KMS-11 (cell line): ENCODE results near the gene TMEM217.

Source experiments
- H2AFZ ChIP-seq: fragments of 200-600 bp; sonication (generic); 2 replicates; pipeline ENCODE4 v1.6.1; 2016; ENCODE audit warnings: antibody characterized with exemption, mixed run types, low read depth
- H3K27ac ChIP-seq: fragments of 200-600 bp; sonication (generic); 2 replicates; pipeline ENCODE4 v1.6.1; 2016; ENCODE audit warnings: mild to moderate bottlenecking, mixed run types
- H3K27me3 ChIP-seq: fragments of 200-600 bp; sonication (generic); 2 replicates; pipeline ENCODE4 v1.6.1; 2017; ENCODE audit warnings: mild to moderate bottlenecking, low read depth, mixed run types, moderate library complexity; ENCODE audit not compliant: insufficient read depth
- H3K36me3 ChIP-seq: fragments of 200-600 bp; sonication (generic); 2 replicates; pipeline ENCODE4 v1.6.1; 2017; ENCODE audit warnings: mild to moderate bottlenecking, mixed run types; ENCODE audit not compliant: insufficient read depth
- H3K4me1 ChIP-seq: fragments of 200-600 bp; sonication (generic); 2 replicates; pipeline ENCODE4 v1.6.1; 2016; ENCODE audit warnings: mild to moderate bottlenecking, low read depth, mixed run types; ENCODE audit not compliant: poor library complexity, severe bottlenecking
- H3K4me2 ChIP-seq: fragments of 200-600 bp; sonication (generic); 2 replicates; pipeline ENCODE4 v1.7.0; 2016; ENCODE audit warnings: mild to moderate bottlenecking, mixed run types
- H3K4me3 ChIP-seq: fragments of 200-600 bp; sonication (generic); IDR thresholded peaks from 2 replicates; pipeline ENCODE4 v1.6.1; 2017; ENCODE audit warnings: low read depth, low read length, mixed read lengths; ENCODE audit not compliant: insufficient read depth
- H3K79me2 ChIP-seq: fragments of 200-600 bp; sonication (generic); 2 replicates; pipeline ENCODE4 v1.6.1; 2016; ENCODE audit warnings: low read depth, mixed run types; ENCODE audit not compliant: insufficient read depth
- H3K9ac ChIP-seq: fragments of 200-600 bp; sonication (generic); 2 replicates; pipeline ENCODE4 v1.6.1; 2016; ENCODE audit warnings: mild to moderate bottlenecking, mixed run types
- H4K20me1 ChIP-seq: fragments of 200-600 bp; sonication (generic); 2 replicates; pipeline ENCODE4 v1.6.1; 2016; ENCODE audit warnings: mild to moderate bottlenecking, mixed run types; ENCODE audit not compliant: insufficient read depth
- TF ChIP-seq, protein P1 (sequence below): fragments of 200-600 bp; sonication (generic); conservative IDR thresholded peaks from 2 replicates; pipeline ENCODE4 v1.6.1; 2017; ENCODE audit warnings: low read depth, mild to moderate bottlenecking, antibody characterized with exemption, low read length, moderate library complexity, mixed read lengths

TMEM217 gene

DNA sequence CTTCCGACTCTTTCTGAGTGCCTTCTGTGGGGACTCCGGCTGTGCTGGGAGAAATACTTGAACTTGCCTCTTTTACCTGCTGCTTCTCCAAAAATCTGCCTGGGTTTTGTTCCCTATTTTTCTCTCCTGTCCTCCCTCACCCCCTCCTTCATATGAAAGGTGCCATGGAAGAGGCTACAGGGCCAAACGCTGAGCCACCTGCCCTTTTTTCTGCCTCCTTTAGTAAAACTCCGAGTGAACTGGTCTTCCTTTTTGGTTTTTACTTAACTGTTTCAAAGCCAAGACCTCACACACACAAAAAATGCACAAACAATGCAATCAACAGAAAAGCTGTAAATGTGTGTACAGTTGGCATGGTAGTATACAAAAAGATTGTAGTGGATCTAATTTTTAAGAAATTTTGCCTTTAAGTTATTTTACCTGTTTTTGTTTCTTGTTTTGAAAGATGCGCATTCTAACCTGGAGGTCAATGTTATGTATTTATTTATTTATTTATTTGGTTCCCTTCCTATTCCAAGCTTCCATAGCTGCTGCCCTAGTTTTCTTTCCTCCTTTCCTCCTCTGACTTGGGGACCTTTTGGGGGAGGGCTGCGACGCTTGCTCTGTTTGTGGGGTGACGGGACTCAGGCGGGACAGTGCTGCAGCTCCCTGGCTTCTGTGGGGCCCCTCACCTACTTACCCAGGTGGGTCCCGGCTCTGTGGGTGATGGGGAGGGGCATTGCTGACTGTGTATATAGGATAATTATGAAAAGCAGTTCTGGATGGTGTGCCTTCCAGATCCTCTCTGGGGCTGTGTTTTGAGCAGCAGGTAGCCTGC is 83.2 kb downstream of the TMEM217 start:
- Histone ChIP-seq H3K4me2 (no peak overlapping the region), H3K4me1 (peaks cover 18% of the 10 kb centered on the region), H4K20me1 (peaks cover 11% of the 10 kb centered on the region), H3K4me3 (no peak overlapping the region), H3K79me2 (peaks cover 37% of the 10 kb centered on the region), H3K36me3 (peaks cover 16% of the 10 kb centered on the region), H3K27ac (no peak overlapping the region), H3K27me3 (no peaks in the 10 kb centered on the region), H3K9ac (no peak overlapping the region), H2AFZ (no peak overlapping the region)
- TF ChIP-seq, protein P1, sequence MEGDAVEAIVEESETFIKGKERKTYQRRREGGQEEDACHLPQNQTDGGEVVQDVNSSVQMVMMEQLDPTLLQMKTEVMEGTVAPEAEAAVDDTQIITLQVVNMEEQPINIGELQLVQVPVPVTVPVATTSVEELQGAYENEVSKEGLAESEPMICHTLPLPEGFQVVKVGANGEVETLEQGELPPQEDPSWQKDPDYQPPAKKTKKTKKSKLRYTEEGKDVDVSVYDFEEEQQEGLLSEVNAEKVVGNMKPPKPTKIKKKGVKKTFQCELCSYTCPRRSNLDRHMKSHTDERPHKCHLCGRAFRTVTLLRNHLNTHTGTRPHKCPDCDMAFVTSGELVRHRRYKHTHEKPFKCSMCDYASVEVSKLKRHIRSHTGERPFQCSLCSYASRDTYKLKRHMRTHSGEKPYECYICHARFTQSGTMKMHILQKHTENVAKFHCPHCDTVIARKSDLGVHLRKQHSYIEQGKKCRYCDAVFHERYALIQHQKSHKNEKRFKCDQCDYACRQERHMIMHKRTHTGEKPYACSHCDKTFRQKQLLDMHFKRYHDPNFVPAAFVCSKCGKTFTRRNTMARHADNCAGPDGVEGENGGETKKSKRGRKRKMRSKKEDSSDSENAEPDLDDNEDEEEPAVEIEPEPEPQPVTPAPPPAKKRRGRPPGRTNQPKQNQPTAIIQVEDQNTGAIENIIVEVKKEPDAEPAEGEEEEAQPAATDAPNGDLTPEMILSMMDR: no peak

DNA sequence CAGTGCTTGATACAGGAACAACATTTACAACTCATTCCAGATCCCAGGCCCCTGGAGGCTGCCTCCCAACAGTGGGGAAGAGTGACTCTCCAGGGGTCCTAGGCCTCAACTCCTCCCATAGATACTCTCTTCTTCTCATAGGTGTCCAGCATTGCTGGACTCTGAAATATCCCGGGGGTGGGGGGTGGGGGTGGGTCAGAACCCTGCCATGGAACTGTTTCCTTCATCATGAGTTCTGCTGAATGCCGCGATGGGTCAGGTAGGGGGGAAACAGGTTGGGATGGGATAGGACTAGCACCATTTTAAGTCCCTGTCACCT is 83.8 kb downstream of the TMEM217 start:
- H3K4me1 ChIP-seq: peaks cover 18% of the 10 kb centered on the region
- no peaks in the 10 kb centered on the region for H3K27me3 ChIP-seq
- no peak overlapping the region for H3K4me2 ChIP-seq
- H3K79me2 ChIP-seq: peaks cover 37% of the 10 kb centered on the region
- no peak overlapping the region for H3K4me3 ChIP-seq
- no peak overlapping the region for H3K9ac ChIP-seq
- H3K36me3 ChIP-seq: peaks cover 16% of the 10 kb centered on the region
- H4K20me1 ChIP-seq: peaks cover 11% of the 10 kb centered on the region
- no peak overlapping the region for H3K27ac ChIP-seq
- no peak overlapping the region for H2AFZ ChIP-seq
- TF ChIP-seq, protein P1: no peak

- Histone ChIP-seq H3K79me2 (peaks cover 37% of the 10 kb centered on the region), H3K4me1 (peaks cover 21% of the 10 kb centered on the region), H3K27ac (no peak overlapping the region; the same call in 1 of the 2 replicates), H2AFZ (no peak overlapping the region), H3K4me3 (no peak overlapping the region), H3K36me3 (peaks cover 16% of the 10 kb centered on the region), H3K9ac (no peak overlapping the region), H3K4me2 (peak overlapping the region; percentile 72; the same call in 1 of the 2 replicates), H4K20me1 (peaks cover 11% of the 10 kb centered on the region), H3K27me3 (no peaks in the 10 kb centered on the region)
- TF ChIP-seq, protein P1: no peak
Measured at GRCh38 chr6:37173493-37174195, 84.3 kb downstream of the TMEM217 start.

DNA sequence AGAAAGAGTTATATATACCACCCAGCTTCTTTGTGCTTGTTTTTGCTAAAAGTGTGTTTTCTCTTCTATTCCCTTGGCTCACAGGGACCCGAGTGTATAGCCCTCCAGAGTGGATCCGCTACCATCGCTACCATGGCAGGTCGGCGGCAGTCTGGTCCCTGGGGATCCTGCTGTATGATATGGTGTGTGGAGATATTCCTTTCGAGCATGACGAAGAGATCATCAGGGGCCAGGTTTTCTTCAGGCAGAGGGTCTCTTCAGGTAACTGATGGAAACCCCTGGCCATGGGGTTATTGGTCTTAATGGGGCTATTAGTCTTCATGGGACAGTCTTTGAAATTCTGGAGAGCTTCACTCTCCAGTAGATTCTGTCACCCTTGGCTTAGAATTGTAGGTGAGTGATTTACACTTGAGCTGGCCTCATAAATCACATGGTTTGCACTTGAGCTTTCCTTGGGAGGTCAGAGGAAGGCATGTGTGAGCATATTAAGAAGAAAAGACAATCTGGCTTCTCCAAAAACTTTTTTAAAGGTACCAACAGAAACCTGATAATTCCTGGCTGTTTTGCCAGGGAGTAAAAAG is 84.9 kb downstream of the TMEM217 start:
- TF ChIP-seq, protein P1: no peak
- Histone ChIP-seq H3K4me3 (no peak overlapping the region), H3K79me2 (peaks cover 37% of the 10 kb centered on the region), H3K4me2 (peak overlapping the region; percentile 72), H4K20me1 (peaks cover 11% of the 10 kb centered on the region), H3K36me3 (peaks cover 16% of the 10 kb centered on the region), H3K27me3 (no peaks in the 10 kb centered on the region), H3K27ac (no peak overlapping the region; the same call in 1 of the 2 replicates), H3K9ac (no peak overlapping the region), H3K4me1 (peaks cover 27% of the 10 kb centered on the region), H2AFZ (no peak overlapping the region)
